ENCODE data around the gene ARGFX. TPM values are rescaled to one million over a fixed set of nuclear protein-coding genes. Genes with fewer than 3 reads are reported as not detected.

The ARGFX gene
- total and polyA plus RNA-seq, 9 of the 15 experiments (the other 6 are each of a cell fraction or from before 2014, with no cell fraction given) = not detected

- no peak overlapping the region for H3K4me3 ChIP-seq
- H4K20me1 ChIP-seq (replicated peaks; ENCODE audit: control insufficient read depth, insufficient read depth, low read length) = no peaks in the 10 kb centered on the region
- DNase-seq (ENCODE audit: extremely low read depth in 1 of 4, low spot score in 3 of 4) (peak; percentile 43 to 87 (median 52)), ATAC-seq (peak; percentile 100), FAIRE-seq (peak; percentile 98)
- peaks cover 3 to 6% of the 10 kb centered on the region in 2 experiments; a peak in 3 of 5 replicates for H3K4me1 ChIP-seq (replicated peaks in 1 of 2; ENCODE audit: control insufficient read depth in 2 of 2, insufficient read depth in 2 of 2, low read length in 2 of 2)
- intact Hi-C loops (cut with micrococcal nuclease) (no loop called here), in situ Hi-C loops (cut with MboI) (no loop called here)
- H2AFZ ChIP-seq (ENCODE audit: low read depth, low read length) = peak overlapping the region; percentile 28
- H3K79me2 ChIP-seq (ENCODE audit: control insufficient read depth, insufficient read depth, low read length) = no peaks in the 10 kb centered on the region
- H3K4me2 ChIP-seq (ENCODE audit: insufficient read depth, low read length) = peak overlapping the region; percentile 26
- no peaks in the 10 kb centered on the region for H3K9me3 ChIP-seq (replicated peaks; ENCODE audit: control insufficient read depth, insufficient read depth, low read depth, low read length)
- BruUV-seq (replicated peaks) = no TSS peak
- no peaks in the 10 kb centered on the region for H3K9me1 ChIP-seq (ENCODE audit: control insufficient read depth, insufficient read depth, low read length)
- 0% methylated on average over 6 of the region's 6 CpGs for WGBS (ENCODE audit: insufficient coverage, low coverage, missing lambda C conversion rate)
- H3K9ac ChIP-seq (ENCODE audit: insufficient read depth in 1 of 2, low read depth in 2 of 2, low read length in 2 of 2) = no peak overlapping the region
- ChIA-PET CTCF (ENCODE audit: low intra/inter-chr PET ratio) (interaction anchor here (0.6 kb wide), 1 partner anchor 1015 kb away, joined by 3 read pairs; no protein-coding TSS in a partner anchor), POLR2A (interaction anchor here (0.6 to 1.1 kb wide), 3 partner anchors 11 to 1414 kb away, joined by 3 read pairs; partner anchors contain the start of gene GOLGB1)
- peak overlapping the region; percentile 54; the same call in 1 of the 3 replicates for H3K27ac ChIP-seq (ENCODE audit: extremely low read depth, low read depth, low read length)
- H3K36me3 ChIP-seq (ENCODE audit: control insufficient read depth, insufficient read depth, low read length) = no peaks in the 10 kb centered on the region
- H3K27me3 ChIP-seq (ENCODE audit: control insufficient read depth in 2 of 2, insufficient read depth in 2 of 2, low read length in 2 of 2) = no peaks in the 10 kb centered on the region
- TF ChIP-seq HINFP (tag; conservative IDR thresholded peaks at IDR 0.05; ENCODE audit: low read depth) (no peak), TRIM24 (IDR thresholded peaks at IDR 0.05) (peak; percentile 35 to 60; a peak in 1 of 4 replicates), ZNF143 (CRISPR knock-in tag; IDR thresholded peaks at IDR 0.05) (no peak), SMARCE1 (IDR thresholded peaks at IDR 0.05) (peak; percentile 87), PATZ1 (CRISPR knock-in tag; IDR thresholded peaks at IDR 0.05; ENCODE audit: borderline replicate concordance) (no peak), MYBL2 (IDR thresholded peaks at IDR 0.05; ENCODE audit: low read depth) (no peak), MYBL2 (CRISPR knock-in tag; IDR thresholded peaks at IDR 0.05; ENCODE audit: borderline replicate concordance) (no peak), NFATC3 (IDR thresholded peaks at IDR 0.05) (no peak), ARNT (IDR thresholded peaks at IDR 0.05) (peak in 1 of 2 experiments; percentile 49; a peak in 1 of 4 replicates), NR2C2 (CRISPR knock-in tag; IDR thresholded peaks at IDR 0.05) (no peak), NR2C2 (tag; IDR thresholded peaks at IDR 0.05) (no peak), TCF3 (CRISPR knock-in tag; IDR thresholded peaks at IDR 0.05) (peak; percentile 69), PHB2 (IDR thresholded peaks at IDR 0.05; ENCODE audit: low read depth) (no peak), ZNF644 (tag; IDR thresholded peaks at IDR 0.05; ENCODE audit: low read depth) (no peak), PTRF (tag; IDR thresholded peaks at IDR 0.05) (no peak), NFRKB (IDR thresholded peaks at IDR 0.05; ENCODE audit: low read depth) (no peak)
Measured at GRCh38 chr3:121574449-121574848, 6.7 kb downstream of the ARGFX start.

Measured in K562 (cell line).